GM19023 (cell line): ENCODE measurements around the gene SLC24A4.
A peak's percentile ranks its signal among the peaks of the same experiment; 100 is the strongest.

ENCODE experiments used
- ATAC-seq: cut with Tn5 transposase; IDR thresholded peaks from one replicate; pipeline ENCODE4 v1.9.1; 2021; ENCODE audit warnings: mild to moderate bottlenecking, moderate library complexity; ENCODE audit not compliant: unreplicated experiment

The SLC24A4 gene

GRCh38 chr14:92452471-92452870 lies 129.5 kb downstream of the SLC24A4 start:
- no peak for ATAC-seq

GRCh38 chr14:92453691-92454090 lies 130.7 kb downstream of the SLC24A4 start:
- no peak for ATAC-seq

GRCh38 chr14:92455231-92455630 lies 132.3 kb downstream of the SLC24A4 start:
- ATAC-seq, result no peak

GRCh38 chr14:92456215-92457015 lies 133.4 kb downstream of the SLC24A4 start:
- no peak for ATAC-seq

GRCh38 chr14:92457016-92457565 lies 134.1 kb downstream of the SLC24A4 start:
- no peak for ATAC-seq

GRCh38 chr14:92458136-92459029 lies 135.4 kb downstream of the SLC24A4 start:
- no peak for ATAC-seq

GRCh38 chr14:92459030-92459949 lies 136.3 kb downstream of the SLC24A4 start:
- no peak for ATAC-seq

GRCh38 chr14:92459950-92460421 lies 137.0 kb downstream of the SLC24A4 start:
- ATAC-seq, result no peak

- no peak for ATAC-seq
Measured at GRCh38 chr14:92460541-92460915, 137.6 kb downstream of the SLC24A4 start.

- peak; percentile 49 for ATAC-seq
Measured at GRCh38 chr14:92460916-92461579, 138.1 kb downstream of the SLC24A4 start.

GRCh38 chr14:92461891-92462290 lies 138.9 kb downstream of the SLC24A4 start:
- ATAC-seq, result no peak

GRCh38 chr14:92462568-92462967 lies 139.6 kb downstream of the SLC24A4 start:
- ATAC-seq, result no peak

GRCh38 chr14:92463141-92463540 lies 140.2 kb downstream of the SLC24A4 start:
- no peak for ATAC-seq

- no peak for ATAC-seq
Measured at GRCh38 chr14:92464156-92464555, 141.2 kb downstream of the SLC24A4 start.

- no peak for ATAC-seq
Measured at GRCh38 chr14:92464716-92465115, 141.8 kb downstream of the SLC24A4 start.

GRCh38 chr14:92465353-92466055 lies 142.5 kb downstream of the SLC24A4 start:
- ATAC-seq, result no peak

GRCh38 chr14:92466059-92466458 lies 143.1 kb downstream of the SLC24A4 start:
- ATAC-seq, result no peak

- no peak for ATAC-seq
Measured at GRCh38 chr14:92469515-92469914, 146.6 kb downstream of the SLC24A4 start.

GRCh38 chr14:92470215-92470614 lies 147.2 kb downstream of the SLC24A4 start:
- ATAC-seq, result no peak
